Uterus (tissue), 2 donors: Measurements from ENCODE around the gene VWCE.

ENCODE experiments used
- CTCF ChIP-seq, 4 experiments: fragments of 200-600 bp in 2 of 4; fragments of 450-650 bp in 2 of 4; sonication (generic) in 2 of 4; IDR thresholded peaks; one replicate each; pipeline ENCODE4 v1.5.1; 2016 to 2019; ENCODE audit warnings: antibody characterized with exemption in 4 of 4, mild to moderate bottlenecking in 2 of 4, moderate library complexity in 1 of 4
- POLR2A ChIP-seq, 2 donors: fragments of 450-650 bp; IDR thresholded peaks; one replicate each; pipeline ENCODE4 v1.6.1; 2016; ENCODE audit warnings: antibody characterized with exemption in 2 of 2, mild to moderate bottlenecking in 1 of 2, moderate library complexity in 1 of 2

- no peak for TF ChIP-seq CTCF (IDR thresholded peaks at IDR 0.05)
- TF ChIP-seq POLR2A (IDR thresholded peaks at IDR 0.05) = no peak
These were observed 10.3 kb upstream of the VWCE start for GRCh38 chr11:61305417-61305816.
